Subcutaneous preadipocyte (primary cell): ENCODE measurements around the gene ZDHHC14. TPM values are rescaled to one million over a fixed set of nuclear protein-coding genes. Genes with fewer than 3 reads are reported as not detected.

Experiments
- small RNA-seq: library from RNA; depleted of rRNA; stranded (forward); fragments of <200 nt; gene quantifications from one replicate; pipeline ENCODE3, GENCODE V24; 2012
- total RNA-seq: library from RNA; depleted of rRNA; stranded (reverse); fragments of >200 nt; gene quantifications from 2 replicates; pipeline ENCODE4 v1.2.3, GENCODE V29; 2012

The ZDHHC14 gene
- 3.3 and 4.1 TPM in 2 replicates for total RNA-seq

GRCh38 chr6:157380779-157381561 lies at the start of gene ZDHHC14:
ZDHHC14 (plus strand) TSS chr6:157381190.

Small RNA genes lying within 50 kb of the gene (small RNA-seq; reads per million reads assigned to genes)
- gene MIR3692: not detected

Other genes with a start within 250 kb of the ZDHHC14 start
- 3.3 and 3.9 TPM in 2 replicates for gene TMEM242, start 57.7 kb upstream of the ZDHHC14 start, total RNA-seq